ENCODE results near the gene GABRA1. TPM values are rescaled to one million over a fixed set of nuclear protein-coding genes. Genes with fewer than 3 reads are reported as not detected.

The GABRA1 gene
- total and polyA plus RNA-seq, 7 donors: 0.05 TPM; not detected in 6

DNA sequence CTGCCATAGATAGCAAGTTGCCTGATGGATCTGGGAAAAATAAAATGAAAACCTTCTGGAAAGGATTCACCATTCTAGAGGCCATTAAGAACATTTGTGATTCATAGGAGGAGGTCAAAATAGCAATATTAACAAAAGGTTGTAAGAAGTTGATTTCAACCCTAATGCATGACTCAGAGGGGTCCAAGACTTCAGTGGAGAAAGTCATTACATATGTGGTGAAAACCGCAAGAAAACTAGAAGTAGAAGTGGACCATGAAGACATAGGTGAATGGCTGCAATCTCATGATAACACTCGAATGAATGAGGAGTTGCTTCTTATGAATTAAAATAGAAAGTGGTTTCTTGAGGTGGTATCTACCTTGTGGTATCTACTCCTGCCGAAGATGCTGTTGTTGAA lies 86.6 kb downstream of the GABRA1 start:
- TF ChIP-seq, protein P1, sequence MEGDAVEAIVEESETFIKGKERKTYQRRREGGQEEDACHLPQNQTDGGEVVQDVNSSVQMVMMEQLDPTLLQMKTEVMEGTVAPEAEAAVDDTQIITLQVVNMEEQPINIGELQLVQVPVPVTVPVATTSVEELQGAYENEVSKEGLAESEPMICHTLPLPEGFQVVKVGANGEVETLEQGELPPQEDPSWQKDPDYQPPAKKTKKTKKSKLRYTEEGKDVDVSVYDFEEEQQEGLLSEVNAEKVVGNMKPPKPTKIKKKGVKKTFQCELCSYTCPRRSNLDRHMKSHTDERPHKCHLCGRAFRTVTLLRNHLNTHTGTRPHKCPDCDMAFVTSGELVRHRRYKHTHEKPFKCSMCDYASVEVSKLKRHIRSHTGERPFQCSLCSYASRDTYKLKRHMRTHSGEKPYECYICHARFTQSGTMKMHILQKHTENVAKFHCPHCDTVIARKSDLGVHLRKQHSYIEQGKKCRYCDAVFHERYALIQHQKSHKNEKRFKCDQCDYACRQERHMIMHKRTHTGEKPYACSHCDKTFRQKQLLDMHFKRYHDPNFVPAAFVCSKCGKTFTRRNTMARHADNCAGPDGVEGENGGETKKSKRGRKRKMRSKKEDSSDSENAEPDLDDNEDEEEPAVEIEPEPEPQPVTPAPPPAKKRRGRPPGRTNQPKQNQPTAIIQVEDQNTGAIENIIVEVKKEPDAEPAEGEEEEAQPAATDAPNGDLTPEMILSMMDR (IDR thresholded peaks at IDR 0.05): no peak
- ATAC-seq (no peak), DNase-seq (no peak)
- intact Hi-C loops (cut with DNase I): no loop called here
- Histone ChIP-seq H3K36me3 (ENCODE audit: insufficient read depth in 1 of 2, low read depth in 1 of 2) (no peaks in the 10 kb centered on the region), H3K4me1 (no peaks in the 10 kb centered on the region), H3K27ac (no peak overlapping the region), H3K4me3 (no peak overlapping the region), H3K27me3 (ENCODE audit: insufficient read depth in 3 of 3, low read length in 2 of 3) (no peaks in the 10 kb centered on the region), H3K9me3 (no peaks in the 10 kb centered on the region)
- WGBS, 3 donors: 77 to 89% (median 82%) methylated on average over 3 of the region's 3 CpGs

DNA sequence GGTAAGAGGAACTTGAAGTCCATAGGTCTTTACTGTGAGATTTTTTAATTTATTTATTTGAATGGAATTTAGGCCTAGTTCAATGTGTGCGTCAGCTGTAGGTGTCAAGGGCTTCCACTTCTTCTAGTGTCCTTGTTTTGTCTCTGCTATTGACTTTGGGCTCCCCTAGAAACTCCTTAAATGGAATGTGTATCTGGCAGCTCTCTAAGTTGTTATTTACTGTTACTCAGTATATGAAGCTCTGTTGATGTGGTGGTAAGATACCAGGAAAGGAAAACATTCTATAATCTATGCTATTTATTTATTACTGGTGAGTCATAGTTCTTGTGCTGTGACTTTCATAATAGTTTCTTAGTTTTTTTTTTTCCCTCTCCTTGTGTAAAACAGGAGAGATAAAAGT lies 97.1 kb downstream of the GABRA1 start:
- H3K9me3 ChIP-seq: no peaks in the 10 kb centered on the region
- no peak for ATAC-seq
- DNase-seq: no peak
- WGBS, 3 donors: 85 to 100% (median 91%) methylated on average over 1 of the region's 1 CpG
- no peaks in the 10 kb centered on the region for H3K4me1 ChIP-seq
- no peaks in the 10 kb centered on the region for H3K27me3 ChIP-seq (ENCODE audit: insufficient read depth in 3 of 3, low read length in 2 of 3)
- no peak overlapping the region for H3K4me3 ChIP-seq
- H3K36me3 ChIP-seq (ENCODE audit: insufficient read depth in 1 of 2, low read depth in 1 of 2): no peaks in the 10 kb centered on the region
- intact Hi-C loops (cut with DNase I): no loop called here
- H3K27ac ChIP-seq: no peak overlapping the region
- TF ChIP-seq, protein P1 (IDR thresholded peaks at IDR 0.05): no peak

DNA sequence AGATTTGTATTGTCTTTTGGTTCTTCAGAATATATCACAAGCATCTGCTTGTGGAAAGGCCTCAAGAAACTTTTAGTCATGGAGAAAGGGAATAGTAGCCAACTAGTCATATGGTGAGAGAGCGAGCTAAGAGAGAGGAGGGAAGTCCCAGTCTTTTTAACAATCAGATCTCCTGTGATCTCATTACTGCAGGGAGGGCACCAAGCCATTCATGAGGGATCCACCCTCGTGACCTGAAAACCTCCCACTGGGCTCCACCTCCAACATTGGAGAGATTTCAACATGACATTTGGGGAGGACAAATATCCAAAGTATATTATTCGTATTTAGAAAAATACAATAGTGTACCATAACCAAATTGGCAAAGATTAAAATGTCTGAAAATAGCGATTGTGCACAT lies 99.0 kb downstream of the GABRA1 start:
- Histone ChIP-seq H3K9me3 (no peaks in the 10 kb centered on the region), H3K27ac (no peak overlapping the region), H3K36me3 (ENCODE audit: insufficient read depth in 1 of 2, low read depth in 1 of 2) (no peaks in the 10 kb centered on the region), H3K4me3 (no peak overlapping the region), H3K27me3 (ENCODE audit: insufficient read depth in 3 of 3, low read length in 2 of 3) (no peaks in the 10 kb centered on the region), H3K4me1 (no peaks in the 10 kb centered on the region)
- ATAC-seq (no peak), DNase-seq (no peak)
- TF ChIP-seq, protein P1 (IDR thresholded peaks at IDR 0.05): no peak
- WGBS, 3 donors: 59 to 65% (median 64%) methylated on average over 4 of the region's 4 CpGs
- intact Hi-C loops (cut with DNase I): no loop called here

Other genes starting within 250 kb of the GABRA1 start
- gene GABRA6, start 162.4 kb upstream of the GABRA1 start, total RNA-seq: not detected
- gene GABRA6, start 162.4 kb upstream of the GABRA1 start, polyA plus RNA-seq: not detected
- not detected for gene GABRG2, start 219.7 kb downstream of the GABRA1 start, total RNA-seq
- gene GABRG2, start 219.7 kb downstream of the GABRA1 start, polyA plus RNA-seq: under 1 TPM in 1 of 3 donors, not detected in 2; 0.03 TPM

Data from psoas muscle (tissue), 8 donors.